Neural progenitor cell (in vitro differentiated cells): ENCODE data around the gene OR10AG1.

Experiments
- CTCF ChIP-seq: fragments of 200-600 bp; sonication (generic); IDR thresholded peaks from 2 replicates; pipeline ENCODE4 v1.5.1; 2017; ENCODE audit warnings: antibody characterized with exemption, mild to moderate bottlenecking
- EZH2 ChIP-seq: fragments of 200-600 bp; sonication (generic); IDR thresholded peaks from 2 replicates; pipeline ENCODE4 v1.6.1; 2017; ENCODE audit warnings: antibody characterized with exemption, mild to moderate bottlenecking, moderate library complexity
- EZH2phosphoT487 ChIP-seq: fragments of 200-600 bp; sonication (generic); IDR thresholded peaks from 2 replicates; pipeline ENCODE4 v1.6.1; 2017; ENCODE audit warnings: antibody characterized with exemption

- TF ChIP-seq EZH2 (no peak), CTCF (no peak), EZH2phosphoT487 (no peak)
These were observed 49.2 kb downstream of the OR10AG1 start for GRCh38 chr11:55920537-55920936.
